CD14-positive monocyte (primary cell): ENCODE measurements around the gene ASMTL. TPM values are rescaled to one million over a fixed set of nuclear protein-coding genes. Genes with fewer than 3 reads are reported as not detected.
A peak's percentile ranks its signal among the peaks of the same experiment; 100 is the strongest.

Source experiments
- DNase-seq, 3 donors: peaks; one replicate each; pipeline ENCODE4 v3.0.0-alpha.2; 2011 to 2022
- H2AFZ ChIP-seq: 2 replicates; pipeline ENCODE4 v1.6.0; 2012; ENCODE audit warnings: mild to moderate bottlenecking, low read depth, low read length, inconsistent platforms; ENCODE audit not compliant: insufficient read depth, poor library complexity, severe bottlenecking
- H3K27ac ChIP-seq, 2 donors: 1 replicate in 1 of 2; 2 replicates in 1 of 2; pipeline ENCODE4 v1.5.1; 2012 to 2013; ENCODE audit warnings: low read length in 2 of 2, control low read depth in 1 of 2, inconsistent platforms in 1 of 2, low read depth in 1 of 2, mild to moderate bottlenecking in 1 of 2
- H3K27me3 ChIP-seq, 2 donors: one replicate each; pipeline versions ENCODE4 v1.6.0 to v1.6.1; 2011 to 2013; ENCODE audit warnings: low read length in 2 of 2; ENCODE audit not compliant: control insufficient read depth in 2 of 2, insufficient read depth in 2 of 2
- H3K36me3 ChIP-seq, 2 donors: replicated peaks in 1 of 2; 1 replicate in 1 of 2; 2 replicates in 1 of 2; pipeline versions ENCODE4 v1.5.1 to v1.6.1; 2012 to 2013; ENCODE audit warnings: low read length in 2 of 2, control low read depth in 1 of 2, inconsistent platforms in 1 of 2, mild to moderate bottlenecking in 1 of 2; ENCODE audit not compliant: insufficient read depth in 2 of 2, control insufficient read depth in 1 of 2
- H3K4me1 ChIP-seq, 2 donors: 1 replicate in 1 of 2; 2 replicates in 1 of 2; pipeline versions ENCODE4 v1.5.1 to v1.6.1; 2012 to 2013; ENCODE audit warnings: low read length in 2 of 2, control low read depth in 1 of 2, inconsistent platforms in 1 of 2, mild to moderate bottlenecking in 1 of 2, moderate library complexity in 1 of 2; ENCODE audit not compliant: insufficient read depth in 2 of 2, control insufficient read depth in 1 of 2
- H3K4me2 ChIP-seq: replicated peaks from 2 replicates; pipeline ENCODE3; 2012; ENCODE audit warnings: low read length, moderate library complexity, mild to moderate bottlenecking; ENCODE audit not compliant: poor library complexity, severe bottlenecking; ENCODE audit errors: extremely low read depth
- H3K4me3 ChIP-seq, 3 experiments: fragments of 200-600 bp in 1 of 3; sonication (generic) in 1 of 3; replicated peaks in 1 of 3; 1 replicate in 2 of 3; 2 replicates in 1 of 3; pipeline ENCODE4 v1.5.1; 2011 to 2013; ENCODE audit warnings: low read length in 3 of 3, mild to moderate bottlenecking in 3 of 3, control low read depth in 2 of 3, low read depth in 2 of 3, inconsistent platforms in 1 of 3, moderate library complexity in 1 of 3
- H3K79me2 ChIP-seq: 2 replicates; pipeline ENCODE4 v1.6.0; 2012; ENCODE audit warnings: mild to moderate bottlenecking, control low read depth, inconsistent platforms, low read length, moderate library complexity; ENCODE audit not compliant: insufficient read depth
- H3K9ac ChIP-seq: 2 replicates; pipeline ENCODE4 v1.6.0; 2017; ENCODE audit warnings: low read length, mild to moderate bottlenecking; ENCODE audit not compliant: insufficient read depth, poor library complexity, severe bottlenecking
- H3K9me3 ChIP-seq, 2 donors: replicated peaks in 1 of 2; 1 replicate in 1 of 2; 2 replicates in 1 of 2; pipeline versions ENCODE4 v1.5.1 to v1.6.1; 2012 to 2013; ENCODE audit warnings: low read length in 2 of 2, control low read depth in 1 of 2; ENCODE audit not compliant: control insufficient read depth in 1 of 2, insufficient read depth in 1 of 2
- H4K20me1 ChIP-seq: 2 replicates; pipeline ENCODE4 v1.6.0; 2012; ENCODE audit warnings: mild to moderate bottlenecking, low read length, control low read depth, moderate library complexity; ENCODE audit not compliant: insufficient read depth
- H3K27ac Mint-ChIP-seq, 7 donors: one replicate each; pipeline ENCODE4 v1.8.0; 2020; ENCODE audit warnings: mild to moderate bottlenecking in 7 of 7, mixed read lengths in 7 of 7, moderate library complexity in 6 of 7, inconsistent platforms in 2 of 7
- H3K27me3 Mint-ChIP-seq, 3 donors: one replicate each; pipeline ENCODE4 v1.8.0; 2021 to 2022; ENCODE audit warnings: low read depth in 3 of 3, mild to moderate bottlenecking in 3 of 3, mixed read lengths in 3 of 3, moderate library complexity in 3 of 3, inconsistent platforms in 1 of 3
- H3K36me3 Mint-ChIP-seq, 2 donors: one replicate each; pipeline ENCODE4 v1.8.0; 2020; ENCODE audit warnings: mixed read lengths in 2 of 2, inconsistent platforms in 1 of 2, mild to moderate bottlenecking in 1 of 2
- H3K4me1 Mint-ChIP-seq: one replicate; pipeline ENCODE4 v1.8.0; 2020; ENCODE audit warnings: mild to moderate bottlenecking, mixed read lengths
- H3K4me3 Mint-ChIP-seq, 2 donors: one replicate each; pipeline ENCODE4 v1.8.0; 2020; ENCODE audit warnings: mild to moderate bottlenecking in 2 of 2, mixed read lengths in 2 of 2, moderate library complexity in 1 of 2
- H3K9me3 Mint-ChIP-seq, 7 donors: one replicate each; pipeline ENCODE4 v1.8.0; 2020 to 2022; ENCODE audit warnings: mixed read lengths in 7 of 7, mild to moderate bottlenecking in 6 of 7, moderate library complexity in 6 of 7, inconsistent platforms in 2 of 7
- CTCF ChIP-seq: fragments of 200-600 bp; IDR thresholded peaks from one replicate; pipeline ENCODE4 v1.8.0; 2022; ENCODE audit warnings: antibody characterized with exemption, mild to moderate bottlenecking
- WGBS: methylation state at CpG from one replicate; pipeline ENCODE4 v1.1.5; 2013; ENCODE audit warnings: missing lambda C conversion rate; ENCODE audit not compliant: insufficient coverage; 5-methylcytosine and 5-hydroxymethylcytosine counted together
- intact Hi-C, 2 donors: fragments of 100-400 bp; cut with micrococcal nuclease; formaldehyde crosslinking; loops; one replicate each; pipeline versions ENCODE4 v1.15.0 to v1.15.1; 2023
- polyA plus RNA-seq, 3 donors: library from polyadenylated mRNA; depleted of rRNA in 1 of 3; unstranded in 2 of 3; stranded (reverse) in 1 of 3; fragments of 300-500 nt in 2 of 3; fragments of >200 nt in 1 of 3; fragmentation: Illumina TruSeq in 2 of 3; gene quantifications; 1 replicate in 2 of 3; 2 replicates in 1 of 3; pipeline ENCODE4 v1.2.3, GENCODE V29; 2012 to 2021

The ASMTL gene
- polyA plus RNA-seq, 3 donors, result 19.0 to 31.5 (median 31.0) TPM

- H3K9ac ChIP-seq, result no peak overlapping the region
- Mint-ChIP-seq H3K27me3 (no peaks in the 10 kb centered on the region), H3K9me3 (peaks cover 0 to 3% (median 0%) of the 10 kb centered on the region in 7 donors)
Measured at GRCh38 chrX:1412551-1413161, 40.1 kb downstream of the ASMTL start.

GRCh38 chrX:1411326-1411725 lies 41.4 kb downstream of the ASMTL start:
- no peaks in the 10 kb centered on the region for H3K4me1 Mint-ChIP-seq

More at GRCh38 chrX:1412551-1413161, 40.1 kb downstream of the ASMTL start:
- no peaks in the 10 kb centered on the region for H3K79me2 ChIP-seq
- H4K20me1 ChIP-seq, result peaks cover 4% of the 10 kb centered on the region
- H3K4me3 ChIP-seq, result no peak overlapping the region
- H3K27ac Mint-ChIP-seq, result peak overlapping the region in 2 of 7 donors; percentile 44 to 89
- H3K9me3 ChIP-seq, result no peaks in the 10 kb centered on the region
- no peaks in the 10 kb centered on the region for H3K4me1 ChIP-seq
- WGBS, result 92% methylated on average over 18 of the region's 31 CpGs
- peaks cover 32 to 44% of the 10 kb centered on the region in 2 donors for H3K36me3 Mint-ChIP-seq
- H3K27me3 ChIP-seq, result no peaks in the 10 kb centered on the region
- intact Hi-C loops, result no loop called here
- no peak for DNase-seq
- H3K36me3 ChIP-seq, result peaks cover 48 to 70% of the 10 kb centered on the region in 2 donors
- H3K4me1 Mint-ChIP-seq, result no peaks in the 10 kb centered on the region
- H3K27ac ChIP-seq, result no peak overlapping the region
- no peak overlapping the region for H3K4me3 Mint-ChIP-seq
- H2AFZ ChIP-seq, result no peak overlapping the region
- H3K4me2 ChIP-seq, result no peak overlapping the region
- no peak for TF ChIP-seq CTCF

More at GRCh38 chrX:1411326-1411725, 41.4 kb downstream of the ASMTL start:
- Histone ChIP-seq H3K36me3 (peaks cover 61 to 70% of the 10 kb centered on the region in 2 donors), H4K20me1 (peaks cover 4% of the 10 kb centered on the region), H3K9me3 (no peaks in the 10 kb centered on the region), H3K27ac (no peak overlapping the region), H3K4me1 (no peaks in the 10 kb centered on the region), H3K4me3 (no peak overlapping the region), H3K9ac (no peak overlapping the region), H3K79me2 (no peaks in the 10 kb centered on the region), H2AFZ (no peak overlapping the region), H3K27me3 (no peaks in the 10 kb centered on the region), H3K4me2 (no peak overlapping the region)
- WGBS, result 88% methylated on average over 9 of the region's 12 CpGs
- no peak overlapping the region for H3K4me3 Mint-ChIP-seq
- H3K27ac Mint-ChIP-seq, result peak overlapping the region in 1 of 7 donors; percentile 28
- H3K36me3 Mint-ChIP-seq, result peaks cover 32 to 44% of the 10 kb centered on the region in 2 donors
- no peak for DNase-seq
- no peak for TF ChIP-seq CTCF
- intact Hi-C loops, result no loop called here
- peaks cover 0 to 3% (median 0%) of the 10 kb centered on the region in 7 donors for H3K9me3 Mint-ChIP-seq
- H3K27me3 Mint-ChIP-seq, result no peaks in the 10 kb centered on the region
